NCI-H345 treated with DMSO at 0.1 percent for 48 hours (cell line): ENCODE data around the gene FANCD2.
"Not testable (repeated sequence)": the region's sequence is repeated elsewhere in the genome, so short reads cannot be mapped to it uniquely, and the experiment has no call there.

Experiments used
- DNase-seq: peaks from one replicate; lab custom pipeline; 2025; ENCODE audit not compliant: unreplicated experiment; lab: John Stamatoyannopoulos, UW

The FANCD2 gene

GRCh38 chr3:10026084-10026890, at the start of gene FANCD2:
FANCD2 (plus strand) TSS chr3:10026437; CDS start chr3:10028658, 2,221 bp downstream.
- DNase-seq: peak; percentile 45

GRCh38 chr3:9976721-9977709, 49.2 kb upstream of the FANCD2 start:
- DNase-seq: no peak

GRCh38 chr3:9978710-9979305, 47.4 kb upstream of the FANCD2 start:
- no peak for DNase-seq

- DNase-seq: no peak
These were observed 46.0 kb upstream of the FANCD2 start for GRCh38 chr3:9980251-9980650.

- no peak for DNase-seq
These were observed 40.0 kb upstream of the FANCD2 start for GRCh38 chr3:9986230-9986725.

- no peak for DNase-seq
These were observed 32.0 kb upstream of the FANCD2 start for GRCh38 chr3:9994086-9994844.

- DNase-seq: no peak
These were observed 25.6 kb upstream of the FANCD2 start for GRCh38 chr3:10000686-10001085.

- DNase-seq: no peak
These were observed 23.3 kb upstream of the FANCD2 start for GRCh38 chr3:10002951-10003350.

- DNase-seq: no peak
These were observed 21.7 kb upstream of the FANCD2 start for GRCh38 chr3:10004506-10004905.

- DNase-seq: no peak
These were observed 21.2 kb upstream of the FANCD2 start for GRCh38 chr3:10004960-10005564.

- no peak for DNase-seq
These were observed 20.0 kb upstream of the FANCD2 start for GRCh38 chr3:10006048-10006761.

- DNase-seq: no peak
These were observed 19.5 kb upstream of the FANCD2 start for GRCh38 chr3:10006762-10007090.

GRCh38 chr3:10007126-10007782, 19.0 kb upstream of the FANCD2 start:
- DNase-seq: no peak

- not testable (repeated sequence) for DNase-seq
These were observed 18.0 kb upstream of the FANCD2 start for GRCh38 chr3:10008216-10008587.

GRCh38 chr3:10008588-10009344, 17.5 kb upstream of the FANCD2 start:
- DNase-seq: peak; percentile 43

- DNase-seq: no peak
These were observed 15.8 kb upstream of the FANCD2 start for GRCh38 chr3:10010421-10010877.

- peak; percentile 64 for DNase-seq
These were observed 15.3 kb upstream of the FANCD2 start for GRCh38 chr3:10010878-10011465.

GRCh38 chr3:10011631-10012030, 14.6 kb upstream of the FANCD2 start:
- no peak for DNase-seq
